MG63 (cell line): ENCODE data around the gene LZTS2. TPM values are rescaled to one million over a fixed set of nuclear protein-coding genes. Genes with fewer than 3 reads are reported as not detected.

Experiments
- DNase-seq: peaks from one replicate; pipeline ENCODE4 v3.0.0-alpha.2; 2020
- H3K27me3 ChIP-seq: fragments of 250-450 bp; sonication (Bioruptor Pico); 2 replicates; pipeline ENCODE4 v1.5.1; 2020; ENCODE audit warnings: mild to moderate bottlenecking, moderate library complexity
- H3K36me3 ChIP-seq: fragments of 250-450 bp; sonication (Bioruptor Pico); 2 replicates; pipeline ENCODE4 v1.5.1; 2020; ENCODE audit warnings: mild to moderate bottlenecking, moderate library complexity
- H3K4me3 ChIP-seq: fragments of 250-450 bp; sonication (Bioruptor Pico); 2 replicates; pipeline ENCODE4 v1.5.1; 2020; ENCODE audit warnings: mild to moderate bottlenecking, moderate library complexity
- H3K9me3 ChIP-seq: fragments of 250-450 bp; sonication (Bioruptor Pico); 2 replicates; pipeline ENCODE4 v1.5.1; 2020; ENCODE audit warnings: mild to moderate bottlenecking, moderate library complexity
- total RNA-seq: library from RNA; depleted of rRNA; stranded (reverse); fragments of >200 nt; shearing (Covaris generic); gene quantifications from 2 replicates; pipeline ENCODE4 v1.2.3, GENCODE V29; 2014; ENCODE audit warnings: low replicate concordance; rRNA removed

The LZTS2 gene
- total RNA-seq, 1 experiment from 2014 or later: 64.4 TPM

DNA sequence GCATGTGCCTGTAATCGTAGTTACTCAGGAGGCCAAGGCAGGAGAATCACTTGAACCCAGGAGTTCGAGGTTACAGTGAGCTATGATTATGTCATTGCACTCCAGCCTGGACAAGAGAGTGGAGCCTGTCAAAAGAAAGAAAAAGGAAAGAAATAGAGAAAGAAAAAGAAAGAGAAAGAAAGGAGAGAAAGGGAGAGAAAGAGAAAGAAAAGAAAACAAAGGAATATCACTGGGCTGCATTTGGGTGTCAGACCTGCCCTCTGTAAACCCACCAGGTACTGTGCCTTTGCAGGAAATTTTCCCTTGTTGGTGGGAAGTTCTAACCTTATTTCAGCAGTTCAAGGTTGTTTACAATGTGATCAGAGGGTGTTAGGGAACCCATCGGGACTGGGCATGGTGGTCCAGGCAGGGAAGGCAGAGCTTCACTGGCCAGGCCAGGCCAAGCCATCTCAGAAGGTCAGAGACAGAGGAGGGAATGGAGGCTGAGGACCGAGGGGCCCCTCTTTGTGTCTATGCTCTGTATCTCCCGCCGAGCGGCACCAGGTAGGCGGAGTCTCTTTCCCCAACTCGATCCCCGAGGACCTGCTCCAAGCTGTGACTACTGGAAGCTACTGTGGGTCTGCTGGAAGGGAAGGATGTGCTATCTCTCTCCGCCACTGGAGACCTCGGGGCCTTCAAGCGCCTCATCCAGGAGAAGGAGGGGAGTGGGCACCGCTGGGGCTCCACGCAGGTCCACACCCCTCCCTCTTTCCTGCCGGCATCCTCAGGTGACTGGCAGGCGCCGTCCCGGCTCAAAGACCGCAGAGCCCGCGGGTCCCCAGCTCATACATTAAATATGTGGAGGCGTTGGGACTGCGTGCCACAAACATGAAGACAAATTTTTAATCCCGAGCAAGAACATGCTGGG is 47.0 kb downstream of the LZTS2 start:
- Histone ChIP-seq H3K4me3 (no peak overlapping the region), H3K9me3 (no peaks in the 10 kb centered on the region), H3K27me3 (no peaks in the 10 kb centered on the region), H3K36me3 (peaks cover 3% of the 10 kb centered on the region; the same call in 1 of the 2 replicates)
- DNase-seq: no peak

DNA sequence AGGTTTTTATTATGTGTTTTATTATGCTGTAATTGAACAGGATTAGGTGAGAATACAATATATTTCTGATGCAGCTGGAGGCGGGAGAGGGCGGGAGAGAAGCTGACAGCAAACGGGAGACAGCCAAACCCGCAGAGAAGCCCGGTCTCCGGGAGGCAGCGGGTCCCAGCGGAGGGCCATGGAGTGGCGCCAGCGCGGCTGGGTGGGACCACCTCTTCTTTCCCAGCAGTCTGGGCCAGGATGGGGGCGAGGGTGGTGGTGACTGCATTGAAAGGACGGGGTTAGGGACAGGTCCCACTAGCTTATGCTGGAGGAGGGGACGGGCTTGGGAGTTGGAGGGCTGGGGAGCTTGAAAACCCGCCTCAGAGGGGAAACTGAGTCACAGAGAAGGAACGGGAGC is 47.7 kb downstream of the LZTS2 start:
- Histone ChIP-seq H3K9me3 (no peaks in the 10 kb centered on the region), H3K27me3 (no peaks in the 10 kb centered on the region), H3K4me3 (no peak overlapping the region), H3K36me3 (peaks cover 3% of the 10 kb centered on the region; the same call in 1 of the 2 replicates)
- DNase-seq: no peak

- DNase-seq: no peak
- Histone ChIP-seq H3K9me3 (no peaks in the 10 kb centered on the region), H3K36me3 (peaks cover 3% of the 10 kb centered on the region; the same call in 1 of the 2 replicates), H3K4me3 (no peak overlapping the region), H3K27me3 (no peaks in the 10 kb centered on the region)
Measured at GRCh38 chr10:101047961-101048892, 48.6 kb downstream of the LZTS2 start.

- DNase-seq: peak; percentile 60
- H3K27me3 ChIP-seq: no peaks in the 10 kb centered on the region
- H3K9me3 ChIP-seq: no peaks in the 10 kb centered on the region
- 0 out of 2 replicates have a peak overlapping the region, but pooled peaks have one; percentile 10 for H3K4me3 ChIP-seq
- peaks cover under 1% of the 10 kb centered on the region; the same call in 1 of the 2 replicates for H3K36me3 ChIP-seq
Measured at GRCh38 chr10:101050208-101051069, 50.8 kb downstream of the LZTS2 start.

DNA sequence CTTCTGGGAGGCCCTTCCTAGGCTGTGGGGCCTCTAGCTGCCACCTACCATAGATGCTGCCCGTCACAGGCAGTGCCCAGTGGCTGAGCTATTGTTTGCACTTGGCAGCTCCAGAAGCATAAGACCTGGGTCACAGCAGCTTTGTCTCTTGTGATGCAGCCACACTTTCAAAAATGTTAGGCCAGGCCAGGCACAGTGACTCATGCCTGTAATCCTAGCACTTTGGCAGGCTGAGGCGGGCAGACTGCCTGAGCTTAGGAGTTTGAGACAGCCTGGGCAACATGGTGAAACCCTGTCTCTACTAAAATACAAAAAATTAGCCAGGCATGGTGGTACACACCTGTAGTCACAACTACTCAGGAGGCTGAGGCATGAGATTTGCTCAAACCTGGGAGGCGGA is 52.7 kb downstream of the LZTS2 start:
- no peak overlapping the region for H3K4me3 ChIP-seq
- H3K27me3 ChIP-seq: no peaks in the 10 kb centered on the region
- no peaks in the 10 kb centered on the region for H3K9me3 ChIP-seq
- peaks cover 7% of the 10 kb centered on the region for H3K36me3 ChIP-seq
- peak; percentile 89 for DNase-seq

DNA sequence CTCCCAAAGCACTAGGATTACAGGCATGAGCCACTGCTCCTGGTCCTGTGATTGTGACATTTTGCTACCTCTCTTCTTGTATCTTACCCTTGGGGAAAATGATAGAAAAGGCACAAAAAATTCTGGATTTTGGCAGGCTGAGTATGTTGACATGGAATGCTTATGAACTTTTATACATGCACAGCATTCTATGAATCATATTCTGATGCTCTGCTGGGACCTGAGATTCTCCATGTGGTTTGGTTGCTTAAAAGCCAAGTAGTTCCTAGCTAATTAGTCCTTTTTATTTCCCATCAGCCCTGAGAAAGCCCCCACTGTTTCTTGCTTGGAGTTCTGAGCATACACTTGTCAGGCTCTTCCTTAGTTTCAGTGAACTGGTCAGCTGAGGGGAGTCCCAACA is 53.9 kb downstream of the LZTS2 start:
- no peak for DNase-seq
- Histone ChIP-seq H3K9me3 (no peaks in the 10 kb centered on the region), H3K27me3 (no peaks in the 10 kb centered on the region), H3K4me3 (no peak overlapping the region), H3K36me3 (peaks cover 7% of the 10 kb centered on the region)

GRCh38 chr10:101054351-101054750 is 54.7 kb downstream of the LZTS2 start:
- H3K4me3 ChIP-seq: no peak overlapping the region
- H3K9me3 ChIP-seq: no peaks in the 10 kb centered on the region
- H3K36me3 ChIP-seq: peaks cover 7% of the 10 kb centered on the region
- no peak for DNase-seq
- no peaks in the 10 kb centered on the region for H3K27me3 ChIP-seq

GRCh38 chr10:101054876-101055275 is 55.3 kb downstream of the LZTS2 start:
- Histone ChIP-seq H3K36me3 (peaks cover 7% of the 10 kb centered on the region), H3K4me3 (no peak overlapping the region), H3K27me3 (no peaks in the 10 kb centered on the region), H3K9me3 (no peaks in the 10 kb centered on the region)
- no peak for DNase-seq

DNA sequence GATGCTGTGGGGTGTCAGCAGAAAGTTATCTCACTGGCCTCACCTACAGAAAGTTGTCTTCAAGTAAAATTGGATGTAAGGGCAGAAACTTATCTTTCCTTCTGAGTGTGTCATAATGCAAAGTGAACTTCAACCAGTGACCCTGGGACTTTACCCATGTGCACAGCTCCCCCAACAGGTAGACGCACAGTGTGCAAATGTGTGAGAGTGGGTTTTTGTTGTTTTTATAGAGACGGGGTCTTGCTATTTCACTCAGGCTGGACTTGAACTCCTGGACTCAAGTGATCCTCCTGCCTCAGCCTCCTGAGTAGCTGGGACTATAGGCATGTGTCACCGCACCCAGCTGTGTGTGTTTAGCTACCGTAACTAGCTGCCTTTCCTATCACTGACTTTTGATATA is 55.8 kb downstream of the LZTS2 start:
- H3K27me3 ChIP-seq: no peaks in the 10 kb centered on the region
- no peak for DNase-seq
- no peaks in the 10 kb centered on the region for H3K9me3 ChIP-seq
- H3K36me3 ChIP-seq: peaks cover 7% of the 10 kb centered on the region
- H3K4me3 ChIP-seq: no peak overlapping the region

DNA sequence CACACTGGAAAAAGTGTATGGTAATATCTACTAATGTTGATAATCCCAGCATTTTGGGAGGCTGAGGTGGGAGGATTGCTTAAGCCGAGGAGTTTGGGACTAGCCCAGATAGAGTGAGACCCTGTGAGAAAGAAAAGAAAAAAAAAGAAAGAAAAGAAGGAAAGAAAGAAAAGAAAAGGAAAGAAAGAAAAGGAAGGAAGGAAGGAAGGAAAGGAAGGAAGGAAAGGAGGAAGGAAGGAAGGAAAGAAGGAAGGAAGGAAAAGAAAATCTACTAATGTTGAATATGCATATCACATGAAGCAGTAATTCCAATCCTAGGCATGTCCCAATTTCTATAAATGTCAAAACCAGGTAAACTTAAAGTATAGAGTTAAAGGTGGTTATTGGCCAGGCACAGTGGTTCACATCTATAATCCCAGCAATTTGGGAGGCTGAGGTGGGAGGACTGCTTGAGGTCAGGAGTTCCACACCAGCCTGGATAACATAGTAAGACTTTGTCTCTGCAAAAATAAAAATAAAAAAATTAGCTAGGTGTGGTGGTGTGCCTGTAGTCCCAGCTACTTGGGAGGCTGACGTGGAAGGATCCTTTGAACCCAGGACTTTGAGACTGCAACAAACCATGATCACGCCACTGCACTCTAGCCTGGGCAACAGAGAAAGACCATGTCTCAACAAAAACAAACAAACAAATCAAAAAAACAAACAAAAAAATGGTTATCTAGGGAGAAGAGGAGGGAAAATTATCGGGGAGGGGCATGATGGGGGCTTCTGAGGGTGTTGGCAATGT is 57.0 kb downstream of the LZTS2 start:
- Histone ChIP-seq H3K36me3 (peaks cover 7% of the 10 kb centered on the region), H3K27me3 (no peaks in the 10 kb centered on the region), H3K4me3 (no peak overlapping the region), H3K9me3 (no peaks in the 10 kb centered on the region)
- DNase-seq: no peak

Other genes starting within 250 kb of the LZTS2 start
- gene SLF2, start 86.8 kb upstream of the LZTS2 start, total RNA-seq: 10.7 and 19.9 TPM in 2 replicates
- gene SEMA4G, start 30.3 kb upstream of the LZTS2 start, total RNA-seq: not detected in 2 replicates
- 85.9 and 134 TPM in 2 replicates for gene MRPL43, start 12.3 kb upstream of the LZTS2 start, total RNA-seq
- gene TWNK, start 12.3 kb upstream of the LZTS2 start, total RNA-seq: 13.3 and 14.6 TPM in 2 replicates
- 1.4 and 2.5 TPM in 2 replicates for gene PDZD7, start 31.3 kb downstream of the LZTS2 start, total RNA-seq
- 27.4 and 38.5 TPM in 2 replicates for gene SFXN3, start 31.4 kb downstream of the LZTS2 start, total RNA-seq
- gene KAZALD1, start 62.2 kb downstream of the LZTS2 start, total RNA-seq: 27.7 and 54.4 TPM in 2 replicates
- gene TLX1, start 131.5 kb downstream of the LZTS2 start, total RNA-seq: not detected in 2 replicates
- gene LBX1, start 229.7 kb downstream of the LZTS2 start, total RNA-seq: 2.0 and 3.0 TPM in 2 replicates